ENCODE measurements around the gene HELQ. TPM values are rescaled to one million over a fixed set of nuclear protein-coding genes. Genes with fewer than 3 reads are reported as not detected.

The HELQ gene
- total and polyA plus RNA-seq, 2 of the 13 experiments (the other 11 are each of a cell fraction or from before 2014, with no cell fraction given) = 6.6 to 10.8 TPM

- no peak for TF ChIP-seq MYPOP (CRISPR knock-in tag; IDR thresholded peaks at IDR 0.05)
- peak; percentile 90 for TF ChIP-seq PAXIP1 (CRISPR knock-in tag; conservative IDR thresholded peaks at IDR 0.05)
- TF ChIP-seq ATF5 (CRISPR knock-in tag; IDR thresholded peaks at IDR 0.05; ENCODE audit: low read depth) = no peak
- peak; percentile 85 for TF ChIP-seq SALL1 (CRISPR knock-in tag; IDR thresholded peaks at IDR 0.05)
- peak; percentile 19; the same call in 1 of the 2 replicates for TF ChIP-seq TSC22D2 (CRISPR knock-in tag; IDR thresholded peaks at IDR 0.05; ENCODE audit: borderline replicate concordance)
- no peak for TF ChIP-seq SMYD3 (CRISPR knock-in tag; IDR thresholded peaks at IDR 0.05)
- no peak for TF ChIP-seq SOX6 (IDR thresholded peaks at IDR 0.05)
- TF ChIP-seq SOX6 (CRISPR knock-in tag; IDR thresholded peaks at IDR 0.05) = peak; percentile 99
- TF ChIP-seq ZMYM4 (CRISPR knock-in tag; IDR thresholded peaks at IDR 0.05) = peak; percentile 48
- TF ChIP-seq, protein P1, sequence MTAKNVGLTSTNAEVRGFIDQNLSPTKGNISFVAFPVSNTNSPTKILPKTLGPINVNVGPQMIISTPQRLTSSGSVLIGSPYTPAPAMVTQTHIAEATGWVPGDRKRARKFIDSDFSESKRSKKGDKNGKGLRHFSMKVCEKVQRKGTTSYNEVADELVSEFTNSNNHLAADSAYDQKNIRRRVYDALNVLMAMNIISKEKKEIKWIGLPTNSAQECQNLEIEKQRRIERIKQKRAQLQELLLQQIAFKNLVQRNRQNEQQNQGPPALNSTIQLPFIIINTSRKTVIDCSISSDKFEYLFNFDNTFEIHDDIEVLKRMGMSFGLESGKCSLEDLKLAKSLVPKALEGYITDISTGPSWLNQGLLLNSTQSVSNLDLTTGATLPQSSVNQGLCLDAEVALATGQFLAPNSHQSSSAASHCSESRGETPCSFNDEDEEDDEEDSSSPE (CRISPR knock-in tag; IDR thresholded peaks at IDR 0.05) = no peak
- TF ChIP-seq ZFP1 (CRISPR knock-in tag; IDR thresholded peaks at IDR 0.05) = no peak
- no peak for TF ChIP-seq MTF2 (CRISPR knock-in tag; IDR thresholded peaks at IDR 0.05; ENCODE audit: borderline replicate concordance)
- no peak for TF ChIP-seq FOXP1 (IDR thresholded peaks at IDR 0.05)
- TF ChIP-seq FOXP1 (CRISPR knock-in tag; IDR thresholded peaks at IDR 0.05) = peak; percentile 80
- TF ChIP-seq ZMYM3 (CRISPR knock-in tag; IDR thresholded peaks at IDR 0.05) = peak; percentile 70
- TF ChIP-seq TAF15 (IDR thresholded peaks at IDR 0.05; ENCODE audit: low read depth, low read length, poor library complexity, severe bottlenecking) = no peak
- TF ChIP-seq, protein P2, sequence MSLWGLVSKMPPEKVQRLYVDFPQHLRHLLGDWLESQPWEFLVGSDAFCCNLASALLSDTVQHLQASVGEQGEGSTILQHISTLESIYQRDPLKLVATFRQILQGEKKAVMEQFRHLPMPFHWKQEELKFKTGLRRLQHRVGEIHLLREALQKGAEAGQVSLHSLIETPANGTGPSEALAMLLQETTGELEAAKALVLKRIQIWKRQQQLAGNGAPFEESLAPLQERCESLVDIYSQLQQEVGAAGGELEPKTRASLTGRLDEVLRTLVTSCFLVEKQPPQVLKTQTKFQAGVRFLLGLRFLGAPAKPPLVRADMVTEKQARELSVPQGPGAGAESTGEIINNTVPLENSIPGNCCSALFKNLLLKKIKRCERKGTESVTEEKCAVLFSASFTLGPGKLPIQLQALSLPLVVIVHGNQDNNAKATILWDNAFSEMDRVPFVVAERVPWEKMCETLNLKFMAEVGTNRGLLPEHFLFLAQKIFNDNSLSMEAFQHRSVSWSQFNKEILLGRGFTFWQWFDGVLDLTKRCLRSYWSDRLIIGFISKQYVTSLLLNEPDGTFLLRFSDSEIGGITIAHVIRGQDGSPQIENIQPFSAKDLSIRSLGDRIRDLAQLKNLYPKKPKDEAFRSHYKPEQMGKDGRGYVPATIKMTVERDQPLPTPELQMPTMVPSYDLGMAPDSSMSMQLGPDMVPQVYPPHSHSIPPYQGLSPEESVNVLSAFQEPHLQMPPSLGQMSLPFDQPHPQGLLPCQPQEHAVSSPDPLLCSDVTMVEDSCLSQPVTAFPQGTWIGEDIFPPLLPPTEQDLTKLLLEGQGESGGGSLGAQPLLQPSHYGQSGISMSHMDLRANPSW (CRISPR knock-in tag; IDR thresholded peaks at IDR 0.05; ENCODE audit: borderline replicate concordance) = no peak
- no peak for TF ChIP-seq ZNF335 (CRISPR knock-in tag; IDR thresholded peaks at IDR 0.05)
- no peak for TF ChIP-seq GTF3A (CRISPR knock-in tag; conservative IDR thresholded peaks at IDR 0.05)
- no peak for TF ChIP-seq ZNF792 (CRISPR knock-in tag; IDR thresholded peaks at IDR 0.05)
- no peak for TF ChIP-seq RORA (CRISPR knock-in tag; IDR thresholded peaks at IDR 0.05)
- no peak for TF ChIP-seq ZNF747 (CRISPR knock-in tag; IDR thresholded peaks at IDR 0.05; ENCODE audit: borderline replicate concordance)
- TF ChIP-seq REL (CRISPR knock-in tag; conservative IDR thresholded peaks at IDR 0.05) = no peak
Observed at GRCh38 chr4:83361416-83362103, 94.1 kb downstream of the HELQ start (continued).
